GDM1 (cell line): ENCODE results near the gene ETS2.

Source experiments
- DNase-seq: peaks from one replicate; lab custom pipeline; 2025; lab: John Stamatoyannopoulos, UW

The ETS2 gene

DNA sequence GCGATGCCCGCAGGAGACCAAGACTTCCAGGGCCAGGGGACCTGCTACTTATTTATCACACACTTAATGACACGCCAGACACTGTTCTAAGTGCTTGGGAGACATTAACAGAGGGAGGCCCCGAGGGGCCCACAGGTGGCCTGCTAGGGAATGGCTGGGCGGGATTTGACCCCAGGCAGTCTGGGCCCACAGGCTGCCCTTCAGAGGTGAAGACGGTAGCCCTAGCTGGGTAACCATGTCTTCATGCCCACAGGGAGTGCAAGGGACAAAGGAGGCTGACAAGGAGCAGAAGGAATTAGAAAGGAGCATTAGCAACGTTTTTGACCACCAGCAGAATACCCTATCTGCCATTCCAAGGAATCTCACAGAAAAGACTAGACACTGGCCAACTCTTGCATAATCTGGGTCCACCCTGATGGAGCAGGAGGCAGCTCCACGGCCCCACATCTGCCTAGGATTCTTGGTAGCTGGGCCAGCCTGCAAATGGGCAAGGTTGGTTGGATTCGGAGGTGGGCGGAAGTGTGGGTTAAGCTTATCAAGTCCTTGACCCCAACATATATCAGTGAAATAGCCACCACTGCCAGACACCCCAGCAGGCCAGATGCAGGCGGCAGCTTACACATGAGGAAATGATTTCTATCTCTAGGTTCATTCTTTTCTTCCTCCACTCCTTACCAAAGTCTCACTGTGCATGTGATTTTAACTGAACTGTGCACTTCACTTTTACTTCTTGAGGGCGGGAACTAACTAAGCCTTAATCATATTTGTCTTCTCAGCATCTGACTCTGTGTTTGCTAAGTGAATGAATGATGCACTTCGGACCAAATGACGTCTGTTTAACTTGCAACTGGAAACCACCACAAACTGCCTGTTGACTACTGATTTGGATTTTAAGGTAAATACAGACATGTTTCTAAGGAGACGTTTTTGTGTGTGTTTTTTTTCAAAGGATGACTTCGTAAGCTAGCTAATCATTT lies 3.4 kb upstream of the ETS2 start:
- no peak for DNase-seq

- DNase-seq = no peak
Observed at GRCh38 chr21:38803075-38803660, 2.6 kb upstream of the ETS2 start.

DNA sequence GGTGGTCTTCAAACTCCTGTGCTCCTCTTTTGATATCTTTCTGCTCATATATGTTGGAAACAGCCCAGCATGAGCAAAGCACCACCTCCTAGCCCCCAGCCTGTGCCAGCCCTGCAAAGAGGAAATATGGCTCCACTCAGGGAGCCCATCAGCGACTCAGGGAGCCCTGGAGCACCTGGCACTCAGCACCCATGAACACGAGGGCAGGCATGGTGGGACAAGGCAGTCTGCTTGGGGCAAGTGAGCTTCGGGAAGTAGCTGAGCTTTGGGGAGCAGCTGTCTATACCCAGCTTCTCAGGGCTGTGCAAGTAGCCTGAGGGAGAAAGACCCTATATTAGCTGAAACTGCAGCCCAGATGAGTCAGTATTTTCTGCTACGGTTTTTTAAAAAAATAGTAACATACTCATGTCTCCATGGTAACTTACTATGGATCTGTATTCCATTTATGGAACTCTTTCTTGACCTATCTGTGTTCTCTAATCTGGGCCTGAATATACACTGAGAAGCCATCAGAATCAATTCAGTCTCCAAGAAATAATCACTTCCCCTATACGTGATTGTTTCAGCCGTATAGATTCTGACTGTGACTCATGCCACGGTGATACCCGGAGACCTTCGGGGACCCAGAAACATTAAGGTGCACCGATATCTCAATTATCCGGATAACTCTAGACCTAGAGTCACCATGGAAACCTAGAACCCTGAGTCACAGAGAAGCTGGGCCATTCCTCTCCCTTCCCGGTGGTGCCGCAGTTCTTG lies 1.5 kb upstream of the ETS2 start:
- no peak for DNase-seq

- peak; percentile 46 for DNase-seq
Observed at GRCh38 chr21:38804789-38805327, 871 bp upstream of the ETS2 start.

- no peak for DNase-seq
Observed at GRCh38 chr21:38806153-38806941, 618 bp downstream of the ETS2 start.

- DNase-seq = no peak
Observed at GRCh38 chr21:38806942-38807284, 1.2 kb downstream of the ETS2 start.

- DNase-seq = no peak
Observed at GRCh38 chr21:38807441-38807871, 1.7 kb downstream of the ETS2 start.

DNA sequence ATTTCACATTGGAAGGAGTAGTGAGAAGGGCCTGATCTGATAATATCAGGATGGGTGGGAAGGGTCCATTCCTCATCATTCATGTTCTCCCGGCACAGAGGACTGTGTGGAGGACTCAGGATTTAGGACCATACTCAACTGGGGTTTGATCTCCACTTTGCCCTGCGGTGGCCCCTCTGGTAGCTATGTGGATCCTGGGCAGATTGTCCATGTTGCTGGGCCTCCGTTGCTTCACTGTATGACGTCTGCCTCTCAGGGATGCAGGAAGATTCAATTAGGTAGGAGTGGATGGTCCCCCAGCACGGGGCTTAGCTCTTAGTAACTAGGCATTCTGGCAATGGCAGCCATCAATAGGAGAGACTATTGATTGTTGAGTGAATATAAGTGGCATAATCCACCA lies 2.3 kb downstream of the ETS2 start:
- DNase-seq = no peak

DNA sequence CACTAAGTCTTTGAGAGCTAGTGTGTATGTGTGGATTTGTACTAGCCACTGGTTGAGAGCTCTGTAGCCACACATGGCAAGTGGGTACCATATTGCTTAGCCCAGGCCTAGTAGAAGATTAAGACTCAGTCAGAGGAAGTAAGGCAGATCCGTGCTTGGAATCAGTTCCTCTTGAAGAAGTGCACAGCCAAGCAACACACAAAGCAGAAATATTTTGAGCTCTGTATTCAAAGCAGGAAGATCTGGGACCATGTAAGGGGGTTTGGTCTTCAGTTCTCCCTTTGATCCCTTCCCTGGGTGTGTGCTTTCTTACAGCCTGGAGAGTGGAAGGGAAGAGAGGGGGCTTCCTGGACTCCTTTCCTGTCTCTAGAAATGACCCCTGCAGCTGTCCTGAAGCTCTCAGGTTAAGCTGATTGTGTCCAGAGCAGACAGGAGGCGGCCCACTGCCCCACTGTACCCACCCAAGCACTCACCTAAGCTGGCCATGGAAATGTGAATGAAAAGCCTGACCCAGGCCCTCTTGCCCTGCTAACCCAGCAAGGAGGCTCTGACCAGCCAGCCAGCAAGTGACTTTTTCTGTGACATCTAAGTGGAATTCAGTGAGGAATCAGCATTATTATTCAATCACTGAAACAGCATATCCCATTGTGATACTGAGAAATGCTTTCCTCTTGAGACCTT lies 3.6 kb downstream of the ETS2 start:
- DNase-seq = no peak

GRCh38 chr21:38810034-38810825 lies 4.5 kb downstream of the ETS2 start:
- DNase-seq = no peak

DNA sequence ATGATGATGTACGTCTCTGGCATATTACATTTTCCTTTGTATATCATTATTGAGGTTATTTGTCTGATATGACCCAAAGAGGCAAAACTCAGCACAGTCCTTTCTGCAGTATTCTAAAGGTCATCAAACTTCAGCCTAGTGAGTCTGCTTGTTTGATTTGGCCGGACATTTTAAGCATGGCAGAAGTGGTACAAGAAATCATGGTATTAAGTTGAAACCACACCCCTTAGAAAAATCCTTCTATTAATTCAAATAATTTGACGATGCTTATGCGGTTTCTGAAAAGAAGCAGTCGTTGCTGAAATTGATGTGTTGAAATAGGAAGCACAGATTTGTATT lies 5.1 kb downstream of the ETS2 start:
- no peak for DNase-seq

- DNase-seq = no peak
Observed at GRCh38 chr21:38811257-38811656, 5.5 kb downstream of the ETS2 start.

DNA sequence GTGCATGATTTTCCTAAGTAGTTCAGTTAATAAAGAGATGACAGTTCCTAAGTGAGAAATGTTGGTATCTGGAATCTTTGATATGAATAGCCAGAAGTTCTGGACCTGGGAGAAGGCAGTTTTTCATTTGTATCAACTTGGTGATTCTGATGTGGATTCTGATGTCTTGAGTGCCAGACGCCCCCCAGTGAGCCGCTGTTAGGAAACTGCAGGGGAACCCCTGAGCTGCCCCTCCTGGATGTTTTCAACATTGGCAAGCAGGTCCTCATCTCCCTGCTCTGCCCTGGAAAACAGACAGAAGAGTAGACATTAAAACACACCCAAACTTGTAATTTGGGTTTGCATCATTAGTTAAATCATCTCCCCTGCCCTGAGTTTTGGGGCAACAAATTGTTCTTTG lies 7.4 kb downstream of the ETS2 start:
- DNase-seq = no peak

DNA sequence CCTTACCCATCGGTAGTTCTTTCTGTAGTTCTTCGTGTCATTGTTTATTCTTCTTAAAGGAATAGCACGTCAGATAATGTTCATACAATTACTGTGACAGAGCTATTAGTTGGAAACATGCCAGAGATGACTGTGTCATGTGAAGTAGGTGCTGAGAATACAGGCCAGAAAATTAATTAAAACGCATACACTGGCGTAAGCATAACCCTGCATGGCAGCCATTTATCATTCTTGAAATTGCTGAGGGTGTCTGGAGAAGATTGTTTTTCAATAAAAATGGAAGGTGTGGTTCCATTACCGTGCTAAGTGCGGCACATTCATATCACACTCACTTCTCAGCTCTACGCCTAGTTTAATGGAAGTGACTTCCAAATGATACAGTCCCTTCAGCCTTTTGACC lies 7.8 kb downstream of the ETS2 start:
- no peak for DNase-seq

DNA sequence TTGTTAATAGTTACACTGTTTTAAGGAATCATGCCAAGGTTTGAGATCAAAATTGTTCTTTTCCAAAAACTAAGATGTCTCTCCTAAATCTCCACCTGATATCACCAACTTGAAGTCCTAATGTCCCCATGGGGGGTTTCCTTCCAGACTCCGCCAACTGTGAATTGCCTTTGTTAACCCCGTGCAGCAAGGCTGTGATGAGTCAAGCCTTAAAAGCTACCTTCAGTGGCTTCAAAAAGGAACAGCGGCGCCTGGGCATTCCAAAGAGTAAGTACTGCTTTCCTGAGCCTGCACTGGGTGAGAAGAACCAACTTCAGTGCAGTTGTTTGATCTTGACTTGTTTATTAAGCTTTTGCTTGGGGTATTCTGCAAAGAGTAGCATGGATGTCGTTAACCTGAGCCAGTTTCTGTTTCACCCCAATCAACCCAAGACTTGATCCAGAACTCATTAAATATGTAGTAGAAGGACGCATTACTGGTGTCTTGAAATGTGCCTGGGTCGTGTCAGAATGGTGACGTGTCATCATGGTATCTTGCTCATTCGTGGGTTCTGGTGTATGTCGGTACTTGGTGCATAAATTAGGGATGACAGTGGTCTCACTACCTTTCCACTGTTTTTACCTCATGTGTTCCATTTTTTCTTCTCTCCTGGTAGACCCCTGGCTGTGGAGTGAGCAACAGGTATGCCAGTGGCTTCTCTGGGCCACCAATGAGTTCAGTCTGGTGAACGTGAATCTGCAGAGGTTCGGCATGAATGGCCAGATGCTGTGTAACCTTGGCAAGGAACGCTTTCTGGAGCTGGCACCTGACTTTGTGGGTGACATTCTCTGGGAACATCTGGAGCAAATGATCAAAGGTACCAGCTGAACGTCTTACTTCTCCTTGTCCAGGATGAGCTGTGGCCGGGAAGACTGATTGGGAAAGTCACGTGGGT lies 8.7 kb downstream of the ETS2 start:
- DNase-seq = no peak

GRCh38 chr21:38815060-38815405 lies 9.3 kb downstream of the ETS2 start:
- DNase-seq = no peak

DNA sequence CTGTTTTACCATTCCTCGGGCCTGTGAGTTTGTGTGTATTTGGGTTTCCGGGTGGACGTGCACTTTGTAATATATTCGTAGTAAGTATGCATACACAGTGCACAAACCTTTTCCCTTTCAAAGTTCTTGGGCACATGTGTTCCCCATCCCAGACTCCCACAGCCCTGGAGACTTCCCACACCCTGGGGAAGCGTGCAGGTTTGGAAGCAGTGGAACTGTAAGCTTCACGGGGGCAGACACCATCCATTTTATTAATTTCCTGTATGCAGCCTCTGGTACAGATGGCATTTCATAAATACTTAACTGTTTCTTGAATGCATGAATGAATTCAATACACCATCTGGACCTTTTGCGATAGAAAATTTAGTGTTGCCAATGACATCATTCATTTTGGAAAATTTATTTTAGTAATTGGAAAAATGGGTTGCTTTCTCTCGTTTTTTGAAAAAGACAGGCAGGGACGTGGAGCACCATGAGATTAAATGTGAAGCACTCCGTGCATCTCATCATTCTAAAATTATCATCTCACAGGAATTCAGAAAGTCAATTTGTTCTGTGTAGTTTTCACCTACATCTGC lies 10.8 kb downstream of the ETS2 start:
- DNase-seq = no peak

- DNase-seq = no peak
Observed at GRCh38 chr21:38817371-38818324, 11.9 kb downstream of the ETS2 start.
